GM21825 (cell line): Measurements from ENCODE around the gene ARHGAP22.
A peak's percentile ranks its signal among the peaks of the same experiment; 100 is the strongest.

Source experiments
- ATAC-seq: cut with Tn5 transposase; IDR thresholded peaks from one replicate; pipeline ENCODE4 v1.9.1; 2021; ENCODE audit warnings: mild to moderate bottlenecking, moderate library complexity; ENCODE audit not compliant: unreplicated experiment

ARHGAP22 gene

GRCh38 chr10:48634198-48634983 is 29.5 kb upstream of the ARHGAP22 start:
- peak; percentile 90 for ATAC-seq

GRCh38 chr10:48633381-48634197 is 28.7 kb upstream of the ARHGAP22 start:
- peak; percentile 21 for ATAC-seq

- no peak for ATAC-seq
These were observed 27.3 kb upstream of the ARHGAP22 start for GRCh38 chr10:48632166-48632565.

GRCh38 chr10:48627984-48628609 is 23.2 kb upstream of the ARHGAP22 start:
- no peak for ATAC-seq

GRCh38 chr10:48626986-48627731 is 22.3 kb upstream of the ARHGAP22 start:
- no peak for ATAC-seq

GRCh38 chr10:48626447-48626846 is 21.6 kb upstream of the ARHGAP22 start:
- ATAC-seq: no peak

GRCh38 chr10:48625826-48626134 is 20.9 kb upstream of the ARHGAP22 start:
- ATAC-seq: no peak

- ATAC-seq: no peak
These were observed 18.8 kb upstream of the ARHGAP22 start for GRCh38 chr10:48623607-48624132.

- no peak for ATAC-seq
These were observed 18.1 kb upstream of the ARHGAP22 start for GRCh38 chr10:48623009-48623408.

GRCh38 chr10:48620719-48621118 is 15.8 kb upstream of the ARHGAP22 start:
- no peak for ATAC-seq

GRCh38 chr10:48616436-48616835 is 11.6 kb upstream of the ARHGAP22 start:
- no peak for ATAC-seq

GRCh38 chr10:48614481-48615390 is 9.9 kb upstream of the ARHGAP22 start:
- ATAC-seq: no peak

- ATAC-seq: no peak
These were observed 8.1 kb upstream of the ARHGAP22 start for GRCh38 chr10:48613016-48613415.

- ATAC-seq: no peak
These were observed 7.5 kb upstream of the ARHGAP22 start for GRCh38 chr10:48612236-48612943.

GRCh38 chr10:48611133-48611532 is 6.3 kb upstream of the ARHGAP22 start:
- no peak for ATAC-seq

GRCh38 chr10:48610585-48611093 is 5.8 kb upstream of the ARHGAP22 start:
- ATAC-seq: no peak

GRCh38 chr10:48609899-48610584 is 5.2 kb upstream of the ARHGAP22 start:
- no peak for ATAC-seq

- no peak for ATAC-seq
These were observed 4.6 kb upstream of the ARHGAP22 start for GRCh38 chr10:48609441-48609840.
